Astrocyte of the hippocampus (primary cell): Measurements from ENCODE around the gene KCNH2.
A peak's percentile ranks its signal among the peaks of the same experiment; 100 is the strongest.

Experiments
- DNase-seq: peaks from one replicate; pipeline ENCODE4 v3.0.0; 2011; ENCODE audit warnings: low read depth, low spot score

KCNH2 gene

GRCh38 chr7:150994141-150994837 is 16.2 kb upstream of the KCNH2 start:
- DNase-seq, result no peak

- no peak for DNase-seq
Measured at GRCh38 chr7:150993511-150993910, 15.4 kb upstream of the KCNH2 start.

- peak; percentile 45 for DNase-seq
Measured at GRCh38 chr7:150992833-150993302, 14.7 kb upstream of the KCNH2 start.

GRCh38 chr7:150992051-150992640 is 14.0 kb upstream of the KCNH2 start:
- DNase-seq, result no peak

- DNase-seq, result no peak
Measured at GRCh38 chr7:150990416-150991186, 12.5 kb upstream of the KCNH2 start, which contains the start of gene NOS3. Gene NOS3 (plus strand): TSS chr7:150991017. CDS start chr7:150993804, 2,787 bp downstream.

- no peak for DNase-seq
Measured at GRCh38 chr7:150989456-150989855, 11.3 kb upstream of the KCNH2 start.

GRCh38 chr7:150988230-150989226 is 10.4 kb upstream of the KCNH2 start:
- DNase-seq, result peak; percentile 63

- no peak for DNase-seq
Measured at GRCh38 chr7:150986556-150986955, 8.4 kb upstream of the KCNH2 start.

- DNase-seq, result peak; percentile 78
Measured at GRCh38 chr7:150986099-150986512, 8.0 kb upstream of the KCNH2 start.

- peak; percentile 76 for DNase-seq
Measured at GRCh38 chr7:150983893-150984368, 5.8 kb upstream of the KCNH2 start.

GRCh38 chr7:150982351-150982750 is 4.2 kb upstream of the KCNH2 start:
- DNase-seq, result no peak

GRCh38 chr7:150981644-150982043 is 3.5 kb upstream of the KCNH2 start:
- DNase-seq, result no peak

GRCh38 chr7:150980663-150981062 is 2.5 kb upstream of the KCNH2 start:
- no peak for DNase-seq

GRCh38 chr7:150979713-150980390 is 1.7 kb upstream of the KCNH2 start:
- DNase-seq, result no peak

- no peak for DNase-seq
Measured at GRCh38 chr7:150977382-150978125, 567 bp downstream of the KCNH2 start.

- DNase-seq, result no peak
Measured at GRCh38 chr7:150976529-150977381, 1.4 kb downstream of the KCNH2 start.

- DNase-seq, result no peak
Measured at GRCh38 chr7:150975536-150976319, 2.4 kb downstream of the KCNH2 start.
